GM21515 (cell line): ENCODE data around the gene TJP1.
"Not testable (repeated sequence)": the region's sequence is repeated elsewhere in the genome, so short reads cannot be mapped to it uniquely, and the experiment has no call there.

ENCODE experiments used
- ATAC-seq: cut with Tn5 transposase; IDR thresholded peaks from one replicate; pipeline ENCODE4 v1.9.1; 2021; ENCODE audit not compliant: unreplicated experiment

The TJP1 gene

DNA sequence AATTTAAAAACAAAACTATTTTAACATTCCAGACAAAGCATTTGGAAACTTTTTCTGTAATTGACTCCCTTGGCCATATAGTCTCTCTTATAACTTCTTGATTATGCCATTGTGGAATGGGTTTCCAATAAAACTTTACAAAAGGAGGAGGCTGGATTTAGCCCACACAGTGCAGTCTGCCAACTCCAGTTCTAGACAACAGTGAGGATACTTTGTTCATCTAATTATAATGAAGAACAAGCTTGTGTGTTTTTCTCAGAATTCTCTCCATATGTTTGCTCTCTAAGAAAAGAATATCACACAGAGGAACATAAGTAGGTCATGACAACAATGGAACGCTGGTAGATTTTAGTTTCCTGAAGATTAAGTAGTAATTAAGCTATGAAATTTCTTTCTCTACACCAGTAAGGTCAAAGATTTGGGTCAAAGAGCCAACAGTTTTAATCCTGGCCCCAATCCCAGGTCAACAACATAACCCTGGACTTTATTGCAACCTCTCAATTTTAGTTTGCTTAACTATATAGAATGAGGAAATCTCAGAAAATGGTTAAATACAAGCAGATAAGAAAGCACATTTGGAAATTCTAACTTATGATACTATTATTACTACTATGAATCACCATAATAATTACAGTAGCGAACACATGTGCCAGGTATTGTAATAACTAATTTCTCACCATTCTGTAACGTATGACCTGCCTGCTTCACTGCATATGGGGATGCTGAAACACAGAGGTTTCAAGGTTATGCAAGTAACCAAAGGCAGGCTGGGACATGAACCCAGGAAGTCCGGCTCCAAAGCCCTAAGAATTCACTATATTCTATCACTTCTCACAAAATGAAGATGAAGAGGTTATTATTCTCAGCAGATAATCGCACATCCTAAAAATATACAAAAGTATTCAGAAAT lies 65.7 kb downstream of the TJP1 start:
- no peak for ATAC-seq

DNA sequence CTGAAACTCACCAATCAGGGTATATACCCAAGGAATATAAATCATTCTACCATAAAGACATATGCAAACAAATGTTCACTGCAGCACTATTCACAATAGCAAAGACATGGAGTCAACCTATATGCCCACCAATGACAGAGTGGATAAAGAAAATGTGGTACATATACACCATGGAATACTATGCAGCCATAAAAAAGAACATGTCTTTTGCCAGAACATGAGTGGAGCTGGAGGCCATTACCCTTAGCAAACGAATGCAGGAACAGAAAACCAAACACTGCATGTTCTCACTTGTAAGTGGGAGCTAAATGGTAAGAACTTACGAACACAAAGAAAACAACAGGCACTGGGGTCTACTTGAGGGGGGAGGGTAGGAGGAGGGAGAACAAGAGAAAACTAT lies 68.3 kb downstream of the TJP1 start:
- not testable (repeated sequence) for ATAC-seq

DNA sequence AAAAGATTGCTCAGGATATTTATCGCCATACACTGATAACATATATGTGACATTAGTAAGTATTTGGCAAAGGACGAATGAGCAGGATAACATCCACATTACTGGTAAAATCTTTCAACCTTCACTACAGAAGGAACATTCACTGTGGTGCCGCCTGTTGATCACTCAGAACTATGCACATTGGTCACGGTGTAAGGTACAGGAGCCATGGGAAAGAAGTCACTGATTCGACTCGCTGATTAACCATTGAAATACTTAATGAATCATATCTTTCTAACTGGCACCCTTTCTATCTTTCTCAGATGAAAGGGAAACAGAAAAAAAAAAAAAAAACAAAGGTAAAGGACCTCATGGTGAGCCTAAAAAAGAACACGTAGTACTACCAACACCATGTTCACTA lies 68.8 kb downstream of the TJP1 start:
- no peak for ATAC-seq

DNA sequence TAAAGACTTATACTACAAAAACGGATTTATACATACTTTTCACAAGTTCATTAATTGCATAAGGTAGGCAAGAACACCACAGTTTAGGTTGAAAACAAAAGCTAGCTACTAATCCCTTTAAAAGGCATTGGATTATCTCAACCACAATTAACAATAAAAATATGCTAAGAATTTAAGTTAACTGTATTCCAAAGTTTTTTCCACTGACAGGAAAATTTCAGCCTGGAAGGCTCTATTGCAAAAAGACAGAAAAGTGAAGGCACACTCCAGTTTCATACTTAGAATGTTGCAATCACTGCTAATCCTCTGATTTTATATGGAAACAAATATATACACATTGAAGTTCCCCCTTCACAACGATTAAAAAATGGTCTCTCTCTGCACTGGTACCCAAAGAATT lies 71.5 kb downstream of the TJP1 start:
- no peak for ATAC-seq

DNA sequence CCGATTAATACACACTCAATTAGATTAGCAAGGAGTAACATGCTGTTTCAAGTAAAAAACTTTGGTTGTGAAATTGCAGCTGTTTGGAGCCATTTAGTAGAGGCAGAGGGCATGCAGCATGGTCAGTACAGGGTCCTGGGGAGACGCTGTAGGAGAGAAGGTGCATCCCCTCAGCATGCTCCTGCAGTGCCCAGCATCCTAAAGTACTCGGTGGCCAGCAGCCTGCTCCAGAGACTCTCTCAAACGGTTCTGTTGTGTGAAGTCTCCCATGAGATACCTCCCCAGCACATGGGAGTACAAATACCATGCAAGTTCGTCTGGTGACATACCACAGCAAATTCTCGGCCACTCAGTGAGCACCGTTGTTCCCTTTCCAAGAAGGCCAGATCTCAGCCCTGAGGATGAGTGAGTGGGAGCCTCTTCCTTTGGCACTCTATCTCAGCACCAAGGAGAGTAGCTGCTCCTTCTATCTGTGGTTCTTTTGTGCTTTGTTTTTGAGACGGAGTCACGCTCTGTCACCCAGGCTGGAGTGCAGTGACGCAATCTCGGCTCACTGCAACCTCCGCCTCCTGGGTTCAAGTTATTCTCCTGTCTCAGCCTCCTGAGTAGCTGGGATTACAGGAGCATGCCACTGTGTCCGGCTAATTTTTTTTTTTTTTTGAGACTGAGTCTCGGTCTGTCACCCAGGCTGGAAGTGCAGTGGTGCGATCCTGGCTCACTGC lies 72.7 kb downstream of the TJP1 start:
- no peak for ATAC-seq

DNA sequence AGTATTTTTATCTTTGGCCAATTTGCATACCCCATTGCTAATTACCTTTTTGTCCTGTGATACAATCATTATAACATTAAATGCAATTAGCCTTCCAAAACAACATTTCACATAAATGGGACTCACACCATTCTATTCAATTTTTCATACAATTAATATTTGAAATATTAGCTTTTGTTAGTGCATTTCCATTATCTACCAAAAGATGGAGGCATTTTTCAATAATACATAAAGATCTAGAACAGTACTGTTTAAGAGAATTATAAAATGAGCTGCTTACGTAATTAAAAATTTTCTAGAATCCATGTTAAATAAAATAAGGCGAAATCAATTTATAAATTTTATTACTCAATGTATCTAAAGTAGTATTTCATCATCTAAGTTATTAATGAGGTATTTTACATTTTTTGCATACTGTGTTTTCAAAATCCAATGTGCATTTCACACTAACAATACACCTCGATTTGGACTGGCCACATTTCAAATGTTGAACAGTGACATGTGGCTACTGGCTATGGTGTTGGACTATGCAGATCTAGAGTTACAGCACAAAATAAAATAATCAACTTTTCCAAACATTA lies 74.3 kb downstream of the TJP1 start:
- no peak for ATAC-seq

DNA sequence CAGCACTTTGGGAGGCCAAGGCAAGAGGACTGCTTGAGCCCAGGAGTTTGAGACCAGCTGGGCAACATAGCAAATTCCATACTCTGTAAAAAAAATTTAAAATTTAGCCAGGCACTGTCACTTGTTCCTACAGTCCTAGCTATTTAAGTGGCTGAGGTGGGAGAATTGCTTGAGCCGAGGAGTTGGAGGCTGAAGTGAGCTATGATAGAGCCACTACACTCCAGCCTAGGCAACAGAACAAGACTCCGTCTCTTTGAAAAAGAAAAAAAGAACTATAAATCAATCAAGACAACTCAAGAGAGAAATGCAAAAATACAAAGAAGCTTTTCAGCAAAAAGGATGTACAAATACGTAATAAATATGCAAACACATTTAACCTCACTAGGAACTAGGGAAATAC lies 78.8 kb downstream of the TJP1 start:
- ATAC-seq: no peak

DNA sequence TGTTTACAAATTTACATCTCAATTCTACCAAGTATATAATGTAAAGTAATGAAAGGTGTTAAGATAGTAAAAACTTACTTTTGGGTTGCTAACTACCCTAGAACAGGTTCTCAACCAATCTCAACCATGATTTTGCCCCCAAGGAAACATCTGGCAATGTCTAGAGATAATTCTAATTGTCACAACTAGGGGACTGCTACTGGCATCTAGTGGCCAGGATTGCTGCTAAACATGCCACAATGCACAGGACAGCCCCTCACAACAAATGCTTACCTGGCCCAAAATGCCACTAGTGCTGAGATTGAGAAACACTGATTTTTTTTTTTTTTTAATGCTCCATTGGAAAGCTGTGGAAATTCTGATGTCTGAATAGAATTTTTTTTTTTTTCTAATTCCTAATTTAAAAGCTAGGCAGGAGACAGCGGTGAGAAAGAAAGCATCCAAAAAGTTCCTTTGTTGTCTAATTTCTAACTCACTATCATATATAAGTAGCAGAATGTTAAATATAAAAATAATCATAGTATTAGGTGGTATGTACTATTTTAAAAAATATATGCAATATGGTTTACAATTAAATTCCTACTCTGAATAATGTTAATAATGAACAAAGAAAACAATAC lies 81.5 kb downstream of the TJP1 start:
- no peak for ATAC-seq

DNA sequence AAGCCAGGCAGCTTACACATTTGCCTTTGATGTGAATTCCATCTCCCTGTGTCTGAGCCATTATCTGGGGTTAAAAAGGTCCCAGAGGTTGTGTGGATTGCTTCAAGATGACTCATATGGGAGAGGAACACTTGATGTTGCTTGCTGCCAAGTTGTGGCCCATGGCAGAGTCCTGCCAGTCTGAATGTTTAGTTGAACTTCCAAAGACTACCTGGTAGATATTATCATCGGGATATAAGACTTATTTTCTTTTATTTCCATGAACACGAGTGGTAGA lies 85.6 kb downstream of the TJP1 start:
- no peak for ATAC-seq

DNA sequence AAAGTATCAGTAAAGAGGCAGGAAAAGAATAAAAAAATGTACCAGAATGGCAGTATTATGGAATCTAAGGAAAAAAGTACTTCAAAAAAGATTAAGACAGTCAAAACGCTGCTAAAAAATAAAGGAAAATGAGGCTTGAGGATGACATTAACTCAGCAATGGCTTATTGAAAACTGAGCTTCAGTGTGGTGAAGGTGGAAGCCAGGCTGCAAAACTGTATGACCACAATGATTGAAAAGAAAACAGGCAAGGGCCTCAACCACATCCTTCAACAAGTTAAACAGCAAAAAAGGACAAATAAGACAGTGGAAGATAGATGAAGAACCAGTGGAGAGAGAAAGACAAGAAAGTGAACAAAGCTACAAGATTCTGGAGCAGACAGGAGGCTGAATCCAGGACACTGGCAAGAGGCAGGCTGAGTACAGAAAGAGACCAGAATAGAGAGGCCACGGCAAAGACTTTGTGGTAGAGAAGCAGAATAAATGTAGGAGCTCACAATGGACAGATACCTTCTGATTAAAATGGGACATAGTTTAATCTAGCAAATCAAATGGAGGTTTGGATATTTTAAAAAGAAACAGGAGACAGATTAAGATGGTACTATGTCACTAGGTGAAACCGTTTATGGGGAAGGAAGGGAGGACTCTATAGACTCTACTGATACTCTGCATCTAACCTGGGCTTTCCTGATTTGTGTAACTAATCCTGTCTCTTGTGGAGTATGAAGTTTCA lies 86.1 kb downstream of the TJP1 start:
- ATAC-seq: no peak

DNA sequence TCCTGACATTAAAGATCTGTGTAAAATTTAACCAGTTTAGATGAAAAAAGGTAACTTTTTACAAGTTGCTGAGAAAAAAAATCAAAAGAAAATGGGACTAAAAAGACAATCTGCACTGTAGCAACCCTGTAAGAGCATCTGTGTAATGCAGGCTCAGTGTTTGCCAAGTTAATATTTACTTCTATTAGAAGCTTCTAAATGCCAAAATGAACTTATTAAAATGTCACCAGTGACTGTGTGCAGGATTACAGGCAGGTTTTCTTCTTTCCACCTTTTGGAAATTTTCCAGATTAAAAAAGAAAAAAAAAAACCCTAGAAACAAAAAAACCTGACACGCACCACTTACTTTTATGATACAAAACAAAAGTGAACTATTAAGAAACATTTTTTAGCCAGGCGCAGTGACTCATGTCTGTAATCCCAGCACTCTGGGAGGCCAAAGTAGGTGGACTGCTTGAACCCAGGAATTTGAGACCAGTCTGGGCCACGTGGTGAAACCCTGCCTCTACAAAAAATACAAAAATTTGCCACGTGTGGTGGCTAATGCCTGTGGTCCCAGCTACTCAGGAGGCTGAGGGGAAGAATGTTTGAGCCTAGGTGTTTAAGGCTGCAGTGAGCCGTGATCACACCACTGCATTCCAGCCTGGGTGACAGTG lies 87.2 kb downstream of the TJP1 start:
- ATAC-seq: no peak

DNA sequence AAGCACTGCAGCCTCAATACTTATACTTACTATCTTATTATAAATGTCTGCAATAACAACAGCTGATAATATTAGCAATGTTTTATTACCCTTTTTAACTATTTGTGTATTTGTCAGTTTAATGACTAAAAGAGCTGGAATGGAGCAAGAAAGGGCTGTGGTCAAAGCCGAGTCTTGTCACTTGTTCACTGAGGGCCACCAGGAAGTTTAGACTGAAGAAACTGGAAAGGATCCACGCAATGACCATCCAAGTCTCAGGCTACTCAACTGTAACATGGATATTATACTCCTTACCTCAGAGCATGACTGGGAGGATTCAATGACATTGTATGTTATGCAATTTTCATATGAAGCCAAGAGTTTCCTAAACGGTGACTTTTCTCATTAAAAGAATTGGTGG lies 90.4 kb downstream of the TJP1 start:
- no peak for ATAC-seq

DNA sequence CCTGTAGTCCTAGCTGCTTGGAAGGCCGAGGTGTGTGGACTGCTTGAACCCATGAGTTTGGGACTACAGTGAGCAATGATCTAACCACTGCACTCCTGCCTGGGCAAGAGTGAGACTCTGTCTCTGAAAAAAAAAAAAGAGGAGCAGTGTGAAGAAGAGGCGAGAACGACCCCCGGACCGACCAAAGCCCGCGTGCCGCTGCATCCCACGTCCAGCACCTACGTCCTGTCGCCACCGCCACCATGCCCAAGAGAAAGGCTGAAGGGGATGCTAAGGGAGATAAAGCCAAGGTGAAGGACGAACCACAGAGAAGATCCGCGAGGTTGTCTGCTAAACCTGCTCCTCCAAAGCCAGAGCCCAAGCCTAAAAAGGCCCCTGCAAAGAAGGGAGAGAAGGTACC lies 91.8 kb downstream of the TJP1 start:
- ATAC-seq: not testable (repeated sequence)

DNA sequence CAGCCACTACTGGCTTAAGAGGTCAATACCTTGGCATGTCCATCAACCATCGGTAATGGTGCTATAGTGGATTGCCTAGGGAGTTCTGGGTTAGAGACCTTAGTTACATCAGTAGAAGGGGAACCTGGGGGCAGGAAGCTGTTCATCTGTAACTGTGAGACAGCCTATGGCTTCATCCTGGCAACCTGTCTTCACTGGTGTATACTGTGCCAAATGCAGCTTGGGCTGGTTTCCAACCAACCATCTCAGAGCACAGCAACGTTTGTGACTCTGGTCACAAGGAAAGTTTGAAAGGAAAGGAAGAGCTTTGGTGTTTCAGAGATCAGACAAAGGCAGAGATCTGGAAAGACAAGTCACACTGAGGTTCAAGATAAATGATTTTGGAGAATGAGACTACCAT lies 93.8 kb downstream of the TJP1 start:
- no peak for ATAC-seq

DNA sequence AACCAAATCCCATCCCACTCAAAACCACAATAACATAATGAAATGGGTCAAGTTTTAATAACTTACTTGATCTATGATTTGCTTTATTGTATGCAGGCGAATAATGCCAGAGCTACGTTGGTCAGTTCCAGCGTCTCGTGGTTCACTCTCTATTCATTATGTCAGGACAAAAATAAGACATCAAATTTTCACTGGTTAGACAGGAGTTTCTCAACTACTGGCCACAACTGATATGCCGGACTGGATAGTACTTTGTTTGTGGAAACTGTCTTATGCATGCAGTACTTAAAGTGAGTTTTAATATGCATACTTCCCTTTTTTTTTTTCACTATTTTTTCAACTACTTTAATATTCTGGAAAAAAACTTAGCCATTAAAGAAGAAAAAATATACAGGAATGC lies 94.4 kb downstream of the TJP1 start:
- ATAC-seq: no peak

DNA sequence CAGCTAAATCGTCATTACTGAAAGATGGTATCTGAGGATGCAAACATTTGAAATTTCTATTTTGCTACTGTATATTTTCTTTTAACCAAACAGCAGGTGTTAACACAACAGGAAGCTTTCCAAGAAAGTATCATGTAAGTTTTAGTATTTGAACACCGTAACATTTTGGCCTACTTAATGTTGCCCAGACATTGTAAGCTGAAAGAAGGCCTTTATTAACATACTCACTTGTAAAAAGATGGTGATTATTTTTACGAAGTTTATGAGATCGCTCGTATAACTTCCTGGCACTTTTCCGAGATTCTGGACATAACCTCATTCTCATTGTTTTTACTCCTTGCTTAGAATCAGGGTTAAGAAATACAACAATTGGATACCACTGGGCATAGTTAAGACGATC lies 95.7 kb downstream of the TJP1 start:
- ATAC-seq: no peak

DNA sequence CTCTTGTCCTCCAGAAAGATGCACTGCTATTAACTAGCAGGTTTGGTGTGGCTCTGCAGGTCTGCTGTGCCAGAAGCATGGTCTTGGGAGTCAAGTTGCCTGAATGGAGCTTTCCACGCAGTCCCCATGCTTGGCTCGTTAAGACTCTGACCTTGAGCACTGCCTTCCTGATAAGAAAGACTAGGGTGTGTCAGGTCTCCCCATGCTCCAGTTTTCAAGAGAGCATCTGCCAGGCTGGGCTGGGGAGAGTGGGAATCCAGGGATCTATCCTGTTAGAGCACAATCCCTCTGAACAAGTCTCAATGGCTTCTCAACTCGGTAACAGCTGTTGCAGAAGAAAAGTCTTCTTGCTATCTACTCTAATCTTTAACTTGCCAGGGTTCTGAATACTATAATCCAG lies 98.2 kb downstream of the TJP1 start:
- no peak for ATAC-seq

DNA sequence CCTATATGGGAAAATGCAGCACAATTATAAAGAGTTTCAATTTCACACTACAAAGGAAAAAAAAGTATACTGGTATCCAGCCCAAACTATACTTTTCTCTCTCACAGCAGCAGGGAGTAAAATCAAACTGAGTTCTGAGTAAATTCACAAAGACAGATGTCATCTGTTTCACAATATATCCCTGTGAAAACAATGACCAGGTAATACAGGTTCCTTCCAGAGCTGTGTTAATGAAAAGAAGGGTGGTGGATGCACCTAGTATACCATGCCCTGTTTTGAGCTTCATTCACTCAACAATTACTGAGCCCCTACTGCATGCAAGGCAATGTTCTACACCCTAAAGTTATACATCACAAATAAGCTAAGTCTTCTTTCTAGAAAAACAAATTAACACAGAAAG lies 108.5 kb downstream of the TJP1 start:
- ATAC-seq: no peak

DNA sequence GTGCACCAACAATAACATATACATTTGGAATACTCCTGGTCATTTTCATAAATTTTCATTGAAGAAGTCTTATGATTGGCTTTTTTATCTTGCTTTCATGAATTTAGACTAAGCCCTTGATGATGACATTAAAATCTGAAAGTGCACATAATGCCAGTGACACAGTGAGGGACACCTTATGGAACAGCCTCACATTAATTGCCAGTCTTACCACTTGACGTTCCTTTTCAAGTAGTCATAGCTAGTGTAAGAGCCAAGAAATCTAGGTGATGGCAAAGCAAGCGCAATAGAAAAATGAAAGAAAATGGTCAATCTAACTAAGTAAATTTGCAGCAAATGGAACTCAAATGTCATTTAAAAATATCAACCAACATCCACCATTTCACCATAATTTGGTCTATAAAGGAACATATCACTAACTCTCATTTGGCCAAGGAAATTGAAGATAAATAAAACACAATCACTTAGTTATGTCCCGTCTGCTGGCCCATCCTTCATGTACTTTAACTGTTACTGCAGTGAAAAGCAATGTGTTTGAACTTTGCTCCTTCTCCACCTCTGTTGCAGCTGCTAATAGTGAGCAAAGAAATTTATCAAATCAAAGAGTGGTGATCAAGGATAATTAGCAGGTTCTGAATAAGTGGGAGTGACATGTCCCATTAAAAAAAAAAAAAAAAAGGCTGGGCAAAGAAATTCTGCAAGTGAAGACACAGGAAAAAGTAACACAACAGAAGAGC lies 110.0 kb downstream of the TJP1 start:
- no peak for ATAC-seq

DNA sequence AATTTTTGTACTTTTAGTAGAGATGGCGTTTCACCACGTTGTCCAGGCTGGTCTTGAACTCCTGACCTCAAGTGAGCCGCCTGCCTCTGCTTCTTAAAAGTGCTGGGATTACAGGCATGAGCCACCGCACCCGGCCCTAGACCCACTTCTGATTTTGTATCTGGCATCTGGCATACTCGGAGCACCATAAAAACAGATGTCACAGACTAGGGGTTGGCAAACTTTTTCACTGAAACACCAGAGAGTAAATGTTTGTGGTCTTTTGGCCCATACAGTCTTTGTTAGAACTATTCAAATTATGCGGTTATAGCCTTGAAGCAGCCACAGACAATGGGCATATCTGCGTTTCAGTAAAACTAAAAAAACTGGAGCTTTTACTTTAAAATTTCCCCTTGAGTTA lies 110.7 kb downstream of the TJP1 start:
- ATAC-seq: no peak
